Stimulated activated CD8-positive, alpha-beta memory T cell treated with anti-CD3 and anti-CD28 coated beads, Interleukin-4, amount 100 ng/mL, for 48 hours (primary cell): ENCODE data around the gene CDC14C.
"Not testable (repeated sequence)": the region's sequence is repeated elsewhere in the genome, so short reads cannot be mapped to it uniquely, and the experiment has no call there.

Experiments used
- DNase-seq: peaks from one replicate; pipeline ENCODE4 v3.0.0-alpha.2; 2020

The CDC14C gene

DNA sequence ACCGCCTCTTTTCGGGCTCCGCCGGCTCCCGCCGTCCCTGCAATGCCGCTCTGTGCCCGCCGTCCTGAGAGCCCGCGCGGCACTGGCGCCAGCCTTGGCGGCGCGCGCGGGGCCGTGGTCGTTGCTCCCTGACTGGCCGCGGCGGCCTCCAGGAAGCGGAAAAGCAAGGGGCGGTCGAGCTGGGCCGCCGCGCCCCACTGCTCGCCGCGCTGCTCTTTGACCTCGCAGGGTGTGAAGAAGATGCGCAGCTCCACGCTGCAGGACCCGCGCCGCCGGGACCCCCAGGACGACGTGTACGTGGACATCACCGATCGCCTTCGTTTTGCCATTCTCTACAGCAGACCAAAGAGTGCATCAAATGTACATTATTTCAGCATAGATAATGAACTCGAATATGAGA lies at the start of gene CDC14C:
CDC14C (plus strand) TSS at position 115 of the 400 bp plus-strand sequence; CDS start at position 241, 126 bp downstream.
- no peak for DNase-seq

DNA sequence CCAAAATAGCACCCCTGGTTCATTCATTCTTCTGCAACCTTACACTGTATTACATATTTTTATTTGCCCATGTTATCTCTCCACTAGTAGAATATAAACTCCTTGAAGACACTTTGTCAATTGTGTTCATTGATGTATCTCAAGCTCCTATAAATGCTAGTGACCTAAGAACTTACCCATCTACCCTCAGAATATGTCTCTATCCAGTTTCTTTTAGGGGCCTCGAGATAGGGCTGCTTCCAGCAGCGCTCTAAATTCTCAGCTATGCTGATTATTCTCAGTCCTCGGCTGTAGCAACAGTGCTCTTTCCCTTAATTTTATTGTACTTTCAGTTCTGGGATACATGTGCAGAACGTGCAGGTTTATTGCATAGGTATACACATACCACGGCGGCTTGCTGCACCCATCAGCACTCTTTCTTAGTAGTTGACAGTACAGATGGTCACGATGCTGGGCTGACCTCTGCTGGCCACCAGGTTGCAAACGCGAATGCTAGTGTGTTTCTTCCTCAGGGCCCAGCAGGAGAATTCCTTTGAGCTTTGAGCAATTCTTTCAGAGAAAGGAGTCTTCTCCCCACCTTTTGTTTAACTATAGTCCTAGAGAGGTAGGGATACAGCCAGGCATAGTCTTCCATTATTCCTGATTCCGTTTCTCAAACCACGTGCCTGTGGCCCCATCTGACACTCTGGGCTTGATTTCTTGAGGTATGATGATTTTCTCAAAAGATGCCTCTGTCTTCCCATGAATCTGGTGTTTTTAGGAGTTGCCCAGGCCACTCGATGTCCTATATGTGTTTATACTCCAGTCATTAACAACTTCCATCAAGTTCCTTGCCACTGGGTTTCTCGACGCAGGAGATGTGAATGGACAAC lies 49.1 kb upstream of the CDC14C start:
- no peak for DNase-seq

DNA sequence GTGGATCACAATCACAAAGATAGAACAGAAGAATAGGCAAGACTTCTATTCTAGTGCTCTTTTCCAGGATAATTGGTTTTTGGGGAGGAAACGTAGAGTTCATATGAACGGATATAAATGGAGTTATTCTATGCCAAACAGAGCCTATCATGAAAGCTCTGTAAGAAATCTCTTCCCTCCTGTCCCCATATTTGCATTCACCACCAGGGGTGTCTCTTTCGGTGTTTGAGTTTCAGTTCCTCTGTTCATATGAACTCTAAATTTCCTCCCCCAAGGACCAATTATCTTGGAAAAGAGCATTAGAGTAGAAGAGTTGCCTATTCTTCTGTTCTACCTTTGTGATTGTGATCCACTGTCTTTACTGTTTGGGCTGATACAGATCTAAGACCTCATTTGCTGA lies 48.3 kb upstream of the CDC14C start:
- DNase-seq = no peak

DNA sequence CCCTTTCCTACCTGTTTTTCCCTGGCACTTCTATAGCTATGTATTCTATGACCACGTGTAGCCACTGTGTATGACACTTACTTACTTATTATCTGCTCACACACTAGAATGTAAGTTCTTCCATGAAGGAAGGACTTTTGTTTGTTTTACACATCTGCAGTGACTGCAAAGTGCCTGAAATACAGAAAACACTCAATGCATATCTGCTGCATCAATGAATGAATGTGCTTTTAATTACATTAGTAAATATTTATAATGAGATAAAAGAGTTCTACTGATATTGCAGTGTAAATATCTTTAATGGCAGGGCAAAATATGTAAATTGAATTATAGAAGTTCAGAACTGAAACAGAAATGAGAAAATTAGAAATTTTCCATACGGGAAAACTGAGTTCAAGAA lies 43.5 kb upstream of the CDC14C start:
- no peak for DNase-seq

DNA sequence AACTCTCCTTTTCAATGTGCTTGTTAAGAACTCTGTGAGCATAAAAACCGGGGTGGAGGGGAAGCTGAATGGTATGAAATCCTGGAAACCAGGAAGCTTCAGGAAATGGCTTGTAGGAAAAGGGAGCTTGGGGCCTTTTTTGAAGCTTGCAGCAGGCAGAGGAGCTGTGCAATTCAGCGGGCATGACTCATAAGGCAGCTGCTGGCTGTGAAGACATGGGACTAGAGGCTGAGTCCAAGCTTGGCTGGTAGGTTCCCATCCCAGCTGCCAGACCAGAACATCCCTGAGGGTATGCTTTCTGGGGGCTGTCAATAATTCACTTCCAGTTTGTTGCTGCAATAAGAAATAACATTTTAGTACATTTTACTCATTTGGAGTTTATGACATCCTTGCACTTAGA lies 36.8 kb upstream of the CDC14C start:
- DNase-seq = no peak

DNA sequence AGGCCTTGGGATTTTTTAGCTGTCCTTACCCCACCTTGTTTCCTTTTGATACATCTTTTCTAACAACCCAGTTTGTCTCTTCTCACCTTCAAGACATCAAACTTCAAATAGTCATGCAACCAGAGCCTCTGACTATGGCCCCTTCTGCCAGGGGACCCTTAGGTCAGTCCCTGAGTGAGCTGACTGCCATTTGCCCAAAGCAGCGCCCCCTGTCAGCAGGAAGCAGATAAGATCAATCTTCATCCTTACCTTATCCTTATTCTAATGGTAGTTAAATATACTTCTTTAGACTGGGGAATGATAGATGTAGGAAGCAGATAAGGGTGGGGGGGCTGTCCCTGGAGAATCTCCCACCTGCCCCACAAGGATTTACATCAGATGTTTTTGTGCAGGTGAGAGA lies 29.8 kb upstream of the CDC14C start:
- no peak for DNase-seq

DNA sequence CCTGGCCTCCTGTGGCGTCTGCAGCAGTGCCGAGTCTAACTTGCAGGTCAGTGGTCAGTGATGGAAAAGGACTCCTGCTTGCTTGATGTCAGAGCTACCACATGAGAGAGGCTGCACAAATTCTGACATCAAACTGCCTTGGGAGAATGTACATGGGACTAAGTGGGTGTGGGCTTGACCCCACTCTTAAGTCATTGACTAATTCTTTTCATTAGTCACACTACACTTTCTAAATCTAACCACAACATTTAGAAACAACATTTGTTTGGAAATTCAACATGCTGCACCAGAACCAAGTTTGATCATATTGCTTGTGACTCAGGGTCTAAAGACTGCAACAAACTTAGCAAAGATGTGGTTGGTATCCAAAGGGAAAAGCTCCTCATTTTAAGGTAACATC lies 24.4 kb upstream of the CDC14C start:
- DNase-seq = no peak

DNA sequence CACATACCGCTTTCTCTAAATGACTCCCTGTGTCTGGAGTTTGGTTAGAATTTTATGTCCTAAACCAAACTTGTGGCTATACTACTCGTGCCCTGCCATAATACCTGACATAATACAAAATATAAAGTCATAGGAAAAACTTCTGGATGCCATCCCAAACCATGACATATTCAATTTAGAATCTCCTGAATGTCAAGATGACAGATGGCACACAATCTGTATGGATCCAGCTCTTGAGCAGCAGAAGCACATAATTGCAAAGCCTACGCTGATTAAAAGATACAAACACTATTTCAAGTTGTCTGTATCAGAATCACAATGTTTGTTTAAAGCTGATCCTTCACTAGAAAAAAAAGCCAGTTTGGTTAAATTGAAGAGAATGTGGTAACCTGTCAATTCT lies 22.4 kb upstream of the CDC14C start:
- no peak for DNase-seq

DNA sequence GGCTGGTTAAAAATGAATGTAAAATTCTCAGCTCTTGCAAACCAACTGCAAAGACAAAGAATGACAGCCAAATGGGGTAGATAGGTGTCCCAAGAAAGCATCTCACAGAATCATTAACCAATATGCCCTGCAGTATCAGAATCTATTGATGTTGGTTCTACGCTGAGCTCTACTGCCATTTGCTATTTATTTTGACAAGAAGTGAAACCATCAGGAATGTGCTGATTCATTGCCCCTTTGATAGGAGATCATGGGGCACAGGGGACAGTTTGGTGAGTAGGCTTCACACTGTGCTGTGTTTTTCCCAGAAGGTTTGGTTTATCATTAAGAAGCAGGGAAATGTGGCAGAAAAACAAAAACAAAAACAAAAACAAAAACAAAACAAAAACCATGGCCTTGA lies 19.4 kb upstream of the CDC14C start:
- no peak for DNase-seq

DNA sequence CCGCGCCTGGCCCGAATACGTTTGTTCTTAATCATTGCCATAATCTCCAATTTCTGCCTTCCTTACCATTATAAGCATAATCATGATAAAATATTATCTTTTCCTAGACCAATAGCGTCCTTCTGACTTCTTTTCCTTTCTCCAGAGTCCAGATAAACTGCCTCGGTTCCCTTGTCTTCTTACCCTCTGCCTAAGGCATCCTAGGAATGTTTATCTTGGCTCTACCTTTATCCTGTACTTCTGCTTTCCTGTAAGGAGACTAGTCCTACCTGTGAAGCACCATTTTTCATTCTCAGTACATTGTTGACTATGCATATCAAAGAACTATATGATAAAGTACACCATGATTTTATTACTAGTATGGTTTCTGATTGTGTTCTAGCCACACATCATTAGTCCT lies 18.7 kb upstream of the CDC14C start:
- DNase-seq = not testable (repeated sequence)

DNA sequence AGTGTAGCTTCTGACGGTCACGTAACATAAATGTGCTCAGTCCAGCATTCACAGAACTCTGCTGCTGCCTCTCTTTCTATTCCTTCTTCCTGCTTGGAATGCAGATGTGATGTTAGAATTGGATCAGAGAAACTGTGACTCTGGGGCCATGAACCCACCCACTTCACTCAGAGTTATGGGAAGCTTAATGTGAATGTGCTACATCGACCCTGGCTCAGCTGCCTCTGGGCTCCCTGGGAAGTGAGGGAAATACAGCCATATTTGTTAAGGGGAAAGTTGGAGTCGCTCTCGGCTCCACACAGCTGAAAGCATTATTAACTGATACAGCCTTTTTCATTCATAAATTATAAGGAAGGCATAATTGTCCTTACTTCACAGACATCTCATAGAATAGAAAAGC lies 14.5 kb upstream of the CDC14C start:
- not testable (repeated sequence) for DNase-seq

DNA sequence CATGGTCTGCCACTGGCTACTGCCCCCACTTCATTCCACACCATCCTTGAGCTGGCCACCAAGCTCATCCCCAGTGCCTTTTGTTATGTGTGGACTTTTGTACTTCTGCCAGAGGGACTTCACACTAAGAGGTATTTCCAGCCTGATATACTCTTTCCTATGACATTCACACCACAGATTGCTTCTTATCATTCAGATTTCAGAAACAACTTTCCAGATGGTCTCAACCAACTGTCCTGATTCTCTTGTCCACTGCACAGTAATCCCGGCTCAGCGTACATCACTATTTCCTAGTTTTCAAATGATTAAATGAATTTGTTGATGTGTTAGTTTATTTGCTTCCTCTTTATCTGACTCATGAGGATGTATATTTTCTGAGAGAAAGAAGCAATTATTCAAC lies 7.1 kb downstream of the CDC14C start:
- no peak for DNase-seq

DNA sequence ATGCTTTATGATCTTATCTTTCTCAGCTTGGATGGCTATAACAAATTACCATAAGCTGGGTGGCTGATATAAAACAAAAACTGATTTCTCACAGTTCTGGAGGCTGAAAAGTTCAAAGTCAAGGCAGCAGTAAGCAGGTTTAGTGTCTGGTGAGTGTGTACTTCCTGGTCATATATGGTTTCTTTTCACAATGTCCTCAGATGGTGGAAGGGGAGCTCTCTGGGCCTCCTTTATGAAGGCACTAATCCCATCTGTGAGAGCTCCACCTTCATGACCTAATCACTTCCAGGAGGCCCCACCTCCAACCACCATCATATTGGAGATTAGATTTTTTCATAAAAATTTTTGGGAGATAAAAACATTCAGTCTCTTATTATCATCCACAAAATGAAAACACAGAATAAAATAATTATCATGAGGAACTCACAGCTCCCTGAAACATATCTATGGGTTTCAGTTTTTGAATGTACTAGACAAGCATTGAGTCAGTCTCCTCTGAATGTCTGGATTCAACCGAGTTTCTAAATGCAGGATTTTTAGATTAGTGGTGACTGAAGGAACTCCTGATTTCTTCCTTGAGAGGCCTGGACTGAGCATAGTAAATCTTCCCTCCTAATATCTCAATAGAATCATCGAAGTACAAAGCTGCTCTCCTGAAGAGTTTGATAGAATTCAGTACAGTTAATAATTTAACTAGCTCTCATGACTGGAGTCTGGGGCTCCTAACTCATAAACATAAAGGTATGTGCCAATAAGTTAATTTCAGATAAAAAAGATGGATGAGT lies 8.0 kb downstream of the CDC14C start:
- DNase-seq = no peak

DNA sequence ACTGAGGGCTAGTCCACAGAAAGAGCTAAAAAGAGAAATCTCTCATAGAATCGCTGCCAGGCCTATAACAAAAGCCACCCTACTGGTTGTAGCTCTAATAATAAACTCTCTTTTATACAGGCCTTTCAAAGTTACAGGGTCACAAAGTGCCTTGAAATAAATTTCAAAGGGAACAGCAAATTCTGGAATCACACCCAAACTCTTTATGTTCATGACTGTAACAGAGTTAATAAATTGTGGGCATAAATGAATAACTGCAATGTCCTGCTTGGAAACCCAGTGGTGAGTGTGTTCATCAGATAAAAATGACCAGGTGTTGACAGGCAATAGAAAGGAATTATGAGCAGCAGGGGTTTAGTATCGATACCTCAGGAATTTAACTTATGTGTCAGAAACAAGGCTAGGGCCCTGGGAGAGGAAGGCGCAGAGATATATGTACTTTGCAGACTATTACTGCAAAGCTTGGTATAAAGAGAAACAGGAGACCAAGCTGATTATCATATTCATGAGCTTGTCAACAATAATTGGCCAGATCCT lies 9.3 kb downstream of the CDC14C start:
- no peak for DNase-seq

DNA sequence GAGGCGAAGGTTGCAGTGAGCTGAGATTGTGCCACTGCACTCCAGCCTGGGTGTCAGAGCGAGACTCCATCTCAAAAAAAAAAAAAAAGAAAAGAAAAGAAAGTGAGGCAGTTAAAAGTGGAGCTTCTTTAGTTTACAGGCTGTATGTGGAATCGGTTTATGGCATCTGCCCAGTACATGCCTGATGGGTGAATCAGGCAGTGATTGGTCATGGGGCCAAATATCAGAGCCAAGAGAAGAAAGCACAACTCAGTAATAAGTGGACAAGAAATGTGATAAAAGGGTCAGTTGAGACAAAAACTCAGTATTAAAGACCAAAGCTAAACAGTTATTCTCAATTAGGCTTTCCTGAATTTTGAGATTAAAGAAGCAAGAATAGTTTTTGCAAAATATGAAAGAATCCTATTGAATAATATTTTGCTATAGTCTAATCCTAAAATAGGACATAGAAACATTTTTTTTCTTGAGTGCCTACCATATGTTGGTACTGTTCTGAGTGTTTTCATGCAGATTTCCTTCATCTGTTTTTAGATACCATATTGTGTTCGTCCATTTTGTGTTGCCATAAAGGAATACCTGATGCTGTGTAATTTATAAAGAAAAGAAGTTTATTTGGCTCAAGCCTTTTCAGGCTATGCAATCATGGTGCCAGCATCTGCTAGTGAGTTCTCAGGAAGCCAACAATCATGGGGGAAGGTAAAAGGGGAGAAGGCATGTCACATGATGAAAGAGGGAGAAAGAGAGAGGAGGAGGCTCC lies 14.4 kb downstream of the CDC14C start:
- no peak for DNase-seq

DNA sequence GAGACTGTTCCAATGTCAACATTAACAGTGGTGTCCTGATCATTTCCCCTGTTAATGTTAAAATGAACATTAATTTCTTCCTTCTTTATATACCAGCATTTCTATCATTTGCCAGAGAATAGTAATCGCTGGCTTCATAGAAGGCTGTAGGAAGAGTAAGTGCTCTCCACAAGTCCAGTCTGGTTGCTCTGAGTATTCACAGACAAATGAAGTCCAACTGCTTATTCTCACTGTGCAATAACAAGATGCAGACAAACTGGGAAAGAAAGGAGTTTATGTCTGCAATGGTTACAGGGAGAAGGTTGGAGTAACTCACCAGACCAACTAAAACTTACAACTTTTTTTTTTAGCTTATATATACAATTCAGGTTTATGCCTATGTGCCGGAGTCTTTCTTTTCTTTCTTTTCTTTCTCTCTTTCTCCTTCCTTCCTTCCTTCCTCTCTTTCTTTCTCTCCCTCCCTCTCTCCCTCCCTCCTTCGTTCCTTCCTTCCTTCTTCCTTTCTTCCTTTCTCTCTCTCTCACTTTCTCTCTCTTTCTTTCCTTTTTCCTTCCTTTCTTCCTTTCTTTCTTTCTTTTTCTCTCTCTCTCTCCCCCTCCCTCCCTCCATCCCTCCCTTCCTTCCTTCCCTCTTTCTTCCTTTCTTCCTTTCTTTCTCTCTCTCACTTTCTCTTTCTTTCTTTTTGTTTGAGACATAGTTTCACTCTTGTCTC lies 19.1 kb downstream of the CDC14C start:
- no peak for DNase-seq

DNA sequence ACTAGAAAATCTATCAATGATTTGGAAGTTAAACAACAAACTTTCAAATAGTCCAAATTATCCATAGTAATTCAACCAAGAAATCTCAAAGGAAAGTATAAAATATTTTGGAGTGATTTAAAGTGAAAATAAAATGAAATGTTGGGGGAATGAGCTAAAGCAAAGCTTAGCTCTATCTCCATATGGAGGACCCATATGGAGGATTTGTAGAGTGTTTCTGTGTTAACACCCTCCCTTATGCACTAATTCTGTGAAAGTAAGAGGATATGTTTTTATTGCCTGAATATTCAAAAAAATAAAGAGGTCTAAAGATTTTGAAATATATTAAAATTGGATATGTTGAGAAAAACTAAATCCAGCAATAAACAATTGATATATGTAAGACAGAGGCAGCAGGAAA lies 31.6 kb downstream of the CDC14C start:
- DNase-seq = no peak

DNA sequence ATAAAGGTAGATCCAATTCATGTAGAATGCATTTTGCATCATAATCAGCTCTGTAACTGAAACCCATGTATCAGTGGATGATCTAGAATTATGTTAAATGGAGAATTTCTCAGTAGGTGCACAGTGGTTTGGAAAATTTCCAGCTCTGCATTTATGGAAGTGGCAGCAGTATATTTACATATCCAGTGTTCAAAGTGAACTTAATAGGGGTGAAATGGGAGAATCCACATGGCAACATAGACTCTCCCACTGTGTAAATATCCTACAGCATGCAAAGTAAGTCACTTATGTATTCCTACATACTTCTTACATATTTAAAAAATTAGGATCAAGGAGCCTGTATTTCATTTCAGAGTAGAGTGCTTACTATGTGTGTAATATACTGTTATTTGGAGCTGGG lies 35.3 kb downstream of the CDC14C start:
- no peak for DNase-seq

DNA sequence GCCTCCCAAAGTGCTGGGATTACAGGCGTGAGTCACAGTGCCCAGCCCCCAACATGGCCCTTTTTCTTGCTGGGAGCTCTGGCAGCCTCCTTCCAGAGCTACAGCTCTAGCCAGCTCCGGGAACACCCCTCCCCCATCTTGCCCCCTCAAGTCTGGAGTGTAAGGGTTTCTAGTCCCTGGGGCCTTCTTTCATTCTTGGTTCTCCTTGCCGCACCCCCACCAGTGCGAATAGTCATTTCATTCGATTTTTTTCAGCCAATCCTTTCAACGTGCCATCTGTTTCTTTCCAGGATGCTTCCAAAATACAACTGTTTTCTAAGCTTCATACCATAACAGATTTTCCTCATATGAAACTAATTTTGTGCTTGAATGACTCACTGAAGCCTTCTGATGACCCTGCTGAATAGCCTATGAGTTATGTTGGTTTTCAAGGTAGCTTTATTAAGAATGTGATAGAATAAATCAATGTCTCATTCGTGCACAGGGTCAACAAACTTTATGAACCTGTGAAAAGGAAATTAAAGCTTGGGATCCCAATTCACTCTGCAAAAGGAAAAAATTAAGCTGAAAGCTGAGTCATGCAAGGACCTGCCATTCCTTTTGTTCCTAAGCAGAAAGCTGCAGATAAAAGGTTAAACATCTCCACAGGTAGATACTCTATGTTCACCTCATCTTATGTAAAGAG lies 38.6 kb downstream of the CDC14C start:
- no peak for DNase-seq

DNA sequence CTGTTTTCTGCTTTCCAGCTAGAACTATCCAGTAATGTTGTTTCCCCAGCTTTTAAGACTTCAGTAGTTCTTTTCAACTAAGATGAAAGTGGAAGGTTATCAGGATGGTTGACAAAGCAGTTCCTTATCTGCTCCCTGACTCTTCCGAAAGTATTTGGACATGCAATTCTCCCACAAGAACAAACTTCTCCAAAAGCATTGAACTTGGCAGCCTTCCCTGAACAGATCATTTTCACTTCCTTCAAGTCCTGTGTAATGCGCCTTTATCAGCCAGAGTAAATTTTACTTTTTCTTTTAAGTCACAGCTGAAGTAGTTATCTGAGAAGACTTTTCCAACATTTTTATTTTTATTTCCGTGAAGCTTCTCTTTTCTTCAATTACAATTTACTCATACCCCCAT lies 39.7 kb downstream of the CDC14C start:
- no peak for DNase-seq

DNA sequence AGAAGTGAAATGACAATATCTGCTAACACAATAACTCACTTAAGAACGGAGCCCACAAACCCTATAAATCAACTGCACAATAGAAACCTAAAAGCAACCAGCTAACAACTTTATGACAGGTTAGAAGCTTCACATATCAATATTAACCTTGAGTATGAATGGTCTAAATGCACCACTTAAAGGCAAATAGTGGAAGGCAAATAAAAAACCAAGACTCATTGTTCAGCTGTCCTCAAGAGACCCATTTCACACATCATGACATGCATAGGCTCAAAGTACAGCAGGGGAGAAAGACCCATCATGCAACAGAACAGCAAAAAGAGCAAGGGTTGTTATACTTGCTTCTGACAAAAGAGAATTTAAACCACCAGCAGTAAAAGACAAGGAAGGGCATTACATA lies 46.8 kb downstream of the CDC14C start:
- DNase-seq = no peak

DNA sequence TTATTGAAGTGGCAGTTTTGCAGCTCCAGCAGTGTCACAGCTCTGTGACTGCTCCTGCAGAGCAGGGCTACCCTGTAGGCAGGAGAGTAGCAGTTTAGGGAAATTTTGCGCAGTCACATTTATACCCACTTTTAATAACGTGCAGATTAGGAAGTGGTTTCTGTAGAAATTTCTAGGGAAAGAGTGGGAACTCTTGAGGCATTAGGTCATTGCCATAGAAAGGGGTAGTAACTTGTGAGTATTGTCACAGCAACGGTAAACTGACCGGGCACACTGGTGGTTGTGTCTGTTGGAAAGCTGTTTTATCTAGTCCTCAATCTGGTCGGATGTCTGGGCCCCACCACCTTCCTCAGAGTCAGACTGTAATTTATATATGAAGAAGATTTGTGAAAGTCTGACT lies 51.9 kb downstream of the CDC14C start:
- no peak for DNase-seq
